Liver (tissue), 9 donors: ENCODE data around the gene MGAT1. TPM values are rescaled to one million over a fixed set of nuclear protein-coding genes. Genes with fewer than 3 reads are reported as not detected.

Experiments
- DNase-seq: peaks from one replicate; pipeline ENCODE4 v3.0.0-alpha.2; 2017; ENCODE audit warnings: low spot score
- H3K27ac ChIP-seq, 2 donors: one replicate each; pipeline ENCODE4 v1.7.0; 2013; ENCODE audit warnings: inconsistent platforms in 2 of 2, low read length in 2 of 2, control low read depth in 1 of 2, low read depth in 1 of 2, mild to moderate bottlenecking in 1 of 2
- H3K27me3 ChIP-seq, 4 donors: one replicate each; pipeline versions ENCODE4 v1.6.1 to v1.7.0; 2013; ENCODE audit warnings: low read length in 3 of 4, inconsistent platforms in 1 of 4, mild to moderate bottlenecking in 1 of 4, moderate library complexity in 1 of 4; ENCODE audit not compliant: control insufficient read depth in 4 of 4, insufficient read depth in 4 of 4
- H3K36me3 ChIP-seq, 4 donors: one replicate each; pipeline versions ENCODE4 v1.6.1 to v1.7.0; 2013; ENCODE audit warnings: low read length in 3 of 4, mild to moderate bottlenecking in 3 of 4, low read depth in 1 of 4, moderate library complexity in 1 of 4; ENCODE audit not compliant: control insufficient read depth in 4 of 4, insufficient read depth in 3 of 4
- H3K4me1 ChIP-seq, 4 donors: one replicate each; pipeline versions ENCODE4 v1.6.1 to v1.7.0; 2013; ENCODE audit warnings: low read length in 3 of 4, mild to moderate bottlenecking in 3 of 4, moderate library complexity in 1 of 4; ENCODE audit not compliant: control insufficient read depth in 4 of 4, insufficient read depth in 4 of 4
- H3K4me3 ChIP-seq, 3 donors: one replicate each; pipeline versions ENCODE4 v1.6.1 to v1.7.0; 2013; ENCODE audit warnings: low read length in 3 of 3, control low read depth in 1 of 3, low read depth in 1 of 3, mild to moderate bottlenecking in 1 of 3
- H3K9ac ChIP-seq, 2 donors: one replicate each; pipeline ENCODE4 v1.7.0; 2013; ENCODE audit warnings: low read length in 2 of 2, mild to moderate bottlenecking in 2 of 2, moderate library complexity in 2 of 2, control low read depth in 1 of 2, low read depth in 1 of 2
- H3K9me3 ChIP-seq, 4 donors: one replicate each; pipeline versions ENCODE4 v1.6.1 to v1.7.0; 2013; ENCODE audit warnings: low read length in 3 of 4; ENCODE audit not compliant: control insufficient read depth in 4 of 4
- EGR1 ChIP-seq, 2 donors: IDR thresholded peaks; 2 replicates each; pipeline ENCODE4 v1.6.1; 2016 to 2018; ENCODE audit warnings: antibody characterized with exemption in 2 of 2, low read depth in 2 of 2
- FOXA1 ChIP-seq: IDR thresholded peaks from 2 replicates; pipeline ENCODE4 v1.6.1; 2016; ENCODE audit warnings: antibody characterized with exemption
- FOXA2 ChIP-seq: IDR thresholded peaks from 2 replicates; pipeline ENCODE4 v1.6.1; 2016; ENCODE audit warnings: antibody characterized with exemption
- HNF4A ChIP-seq, 2 donors: conservative IDR thresholded peaks; 2 replicates each; pipeline ENCODE4 v1.6.1; 2016; ENCODE audit warnings: antibody characterized with exemption in 2 of 2, mild to moderate bottlenecking in 2 of 2
- HNF4G ChIP-seq: IDR thresholded peaks from 2 replicates; pipeline ENCODE4 v1.6.1; 2016; ENCODE audit warnings: antibody characterized with exemption
- NR2F2 ChIP-seq: IDR thresholded peaks from 2 replicates; pipeline ENCODE4 v1.6.1; 2016; ENCODE audit warnings: antibody characterized with exemption
- RAD21 ChIP-seq, 2 donors: IDR thresholded peaks; 2 replicates each; pipeline ENCODE4 v1.6.1; 2016; ENCODE audit warnings: antibody characterized with exemption in 2 of 2, mild to moderate bottlenecking in 2 of 2
- RXRA ChIP-seq, 2 donors: IDR thresholded peaks; 2 replicates each; pipeline ENCODE4 v1.6.1; 2017 to 2018; ENCODE audit warnings: antibody characterized with exemption in 2 of 2, mild to moderate bottlenecking in 1 of 2
- SP1 ChIP-seq: IDR thresholded peaks from 2 replicates; pipeline ENCODE4 v1.6.1; 2018; ENCODE audit warnings: antibody characterized with exemption, mild to moderate bottlenecking
- TAF1 ChIP-seq: conservative IDR thresholded peaks from 2 replicates; pipeline ENCODE4 v1.6.1; 2016; ENCODE audit warnings: antibody characterized with exemption, mild to moderate bottlenecking
- WGBS: extraction: QIAGEN DNeasy Blood & Tissue Kit; methylation state at CpG from one replicate; pipeline ENCODE4 v1.1.7; 2013; 5-methylcytosine and 5-hydroxymethylcytosine counted together
- polyA plus RNA-seq, 2 donors: library from polyadenylated mRNA; stranded (reverse) in 1 of 2; unstranded in 1 of 2; fragments of 200-250 nt in 1 of 2; fragments of >200 nt in 1 of 2; fragmentation: Nextera tagmentation in 1 of 2; extraction: Ambion mirVana in 1 of 2; gene quantifications; one replicate each; pipeline versions ENCODE4 v1.2.1 to v1.2.3, GENCODE V29; 2013 to 2015
- total RNA-seq, 2 donors: library from RNA; depleted of rRNA; stranded (reverse); fragments of >200 nt; gene quantifications; one replicate each; pipeline ENCODE4 v1.2.3, GENCODE V29; 2014
- TF ChIP-seq, protein P1 (sequence below): IDR thresholded peaks from 2 replicates; pipeline ENCODE4 v1.6.1; 2016; ENCODE audit warnings: antibody characterized with exemption, mild to moderate bottlenecking
- TF ChIP-seq, protein P2 (sequence below): IDR thresholded peaks from 2 replicates; pipeline ENCODE4 v1.6.1; 2016; ENCODE audit warnings: antibody characterized with exemption
- TF ChIP-seq, protein P3 (sequence below): fragments of 150-350 bp; IDR thresholded peaks from 2 replicates; pipeline ENCODE4 v1.5.1; 2017; ENCODE audit warnings: improper control_type of control experiment, low read depth, low read length; ENCODE audit not compliant: missing input control
- TF ChIP-seq, protein P4 (sequence below): IDR thresholded peaks from 2 replicates; pipeline ENCODE4 v1.6.1; 2016; ENCODE audit warnings: antibody characterized with exemption
- donor health status: healthy.
- donor health status: healthy.
- donor health status: healthy.
- donor health status: healthy.
- donor health status: healthy.

The MGAT1 gene
- total and polyA plus RNA-seq, 4 donors, result 73.0 to 125 (median 97.7) TPM

DNA sequence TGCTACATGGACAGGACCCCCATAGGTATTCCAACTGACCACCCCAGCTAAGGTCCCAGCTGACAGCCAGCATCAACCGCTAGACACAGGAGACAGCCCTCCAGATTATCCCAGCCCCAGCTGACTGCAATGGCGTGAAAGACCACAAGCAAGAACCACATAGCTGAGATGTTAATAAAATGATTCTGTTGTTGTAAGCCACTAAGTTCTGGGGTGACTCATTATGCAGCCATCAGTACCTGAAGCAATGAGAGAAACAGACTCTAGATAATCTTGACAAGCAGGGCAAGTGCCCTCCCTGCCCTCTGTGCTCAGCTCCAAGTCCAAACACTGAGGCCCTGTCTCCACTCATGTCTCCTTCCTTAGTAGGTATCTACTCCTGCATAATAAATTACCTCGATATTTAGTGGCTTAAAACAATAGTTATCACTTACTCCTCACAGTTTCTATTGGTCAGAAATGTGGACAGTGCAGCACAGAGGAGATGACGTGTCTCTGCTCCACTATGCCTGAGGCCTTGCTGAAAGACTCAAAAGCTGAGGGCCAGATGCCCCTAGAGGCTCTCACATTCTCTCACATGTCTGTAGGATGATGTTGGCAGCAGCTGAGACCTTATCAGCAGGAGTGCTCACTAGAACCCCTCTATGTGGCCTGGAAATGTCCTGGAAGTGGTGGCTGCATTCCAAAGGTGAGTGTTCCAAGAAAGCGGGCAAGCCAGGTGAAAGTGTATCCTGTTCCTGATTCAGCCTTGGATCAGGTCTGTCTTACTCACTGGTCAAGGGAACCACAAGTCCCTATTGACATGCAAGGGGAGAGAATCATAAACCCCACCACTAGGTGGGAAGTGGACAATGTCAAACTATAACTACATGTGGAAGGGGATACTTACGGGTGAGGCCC lies 2.5 kb downstream of the MGAT1 start:
- H3K4me3 ChIP-seq, result no peak overlapping the region
- H3K27me3 ChIP-seq, result no peaks in the 10 kb centered on the region
- H3K27ac ChIP-seq, result no peak overlapping the region
- 76% methylated on average over 6 of the region's 6 CpGs for WGBS
- TF ChIP-seq FOXA2 (no peak), HNF4A (conservative IDR thresholded peaks at IDR 0.05) (no peak), EGR1 (IDR thresholded peaks at IDR 0.05; ENCODE audit: low read depth in 2 of 2) (no peak), TAF1 (no peak), HNF4G (no peak), NR2F2 (no peak), RAD21 (IDR thresholded peaks at IDR 0.05) (no peak), SP1 (no peak), RXRA (IDR thresholded peaks at IDR 0.05) (no peak), FOXA1 (no peak)
- TF ChIP-seq, protein P1, sequence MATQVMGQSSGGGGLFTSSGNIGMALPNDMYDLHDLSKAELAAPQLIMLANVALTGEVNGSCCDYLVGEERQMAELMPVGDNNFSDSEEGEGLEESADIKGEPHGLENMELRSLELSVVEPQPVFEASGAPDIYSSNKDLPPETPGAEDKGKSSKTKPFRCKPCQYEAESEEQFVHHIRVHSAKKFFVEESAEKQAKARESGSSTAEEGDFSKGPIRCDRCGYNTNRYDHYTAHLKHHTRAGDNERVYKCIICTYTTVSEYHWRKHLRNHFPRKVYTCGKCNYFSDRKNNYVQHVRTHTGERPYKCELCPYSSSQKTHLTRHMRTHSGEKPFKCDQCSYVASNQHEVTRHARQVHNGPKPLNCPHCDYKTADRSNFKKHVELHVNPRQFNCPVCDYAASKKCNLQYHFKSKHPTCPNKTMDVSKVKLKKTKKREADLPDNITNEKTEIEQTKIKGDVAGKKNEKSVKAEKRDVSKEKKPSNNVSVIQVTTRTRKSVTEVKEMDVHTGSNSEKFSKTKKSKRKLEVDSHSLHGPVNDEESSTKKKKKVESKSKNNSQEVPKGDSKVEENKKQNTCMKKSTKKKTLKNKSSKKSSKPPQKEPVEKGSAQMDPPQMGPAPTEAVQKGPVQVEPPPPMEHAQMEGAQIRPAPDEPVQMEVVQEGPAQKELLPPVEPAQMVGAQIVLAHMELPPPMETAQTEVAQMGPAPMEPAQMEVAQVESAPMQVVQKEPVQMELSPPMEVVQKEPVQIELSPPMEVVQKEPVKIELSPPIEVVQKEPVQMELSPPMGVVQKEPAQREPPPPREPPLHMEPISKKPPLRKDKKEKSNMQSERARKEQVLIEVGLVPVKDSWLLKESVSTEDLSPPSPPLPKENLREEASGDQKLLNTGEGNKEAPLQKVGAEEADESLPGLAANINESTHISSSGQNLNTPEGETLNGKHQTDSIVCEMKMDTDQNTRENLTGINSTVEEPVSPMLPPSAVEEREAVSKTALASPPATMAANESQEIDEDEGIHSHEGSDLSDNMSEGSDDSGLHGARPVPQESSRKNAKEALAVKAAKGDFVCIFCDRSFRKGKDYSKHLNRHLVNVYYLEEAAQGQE, result no peak
- TF ChIP-seq, protein P2, sequence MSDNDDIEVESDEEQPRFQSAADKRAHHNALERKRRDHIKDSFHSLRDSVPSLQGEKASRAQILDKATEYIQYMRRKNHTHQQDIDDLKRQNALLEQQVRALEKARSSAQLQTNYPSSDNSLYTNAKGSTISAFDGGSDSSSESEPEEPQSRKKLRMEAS, result no peak
- H3K4me1 ChIP-seq, result peaks cover 14 to 82% (median 79%) of the 10 kb centered on the region in 4 donors
- DNase-seq, result no peak
- peaks cover 0 to 8% (median 3%) of the 10 kb centered on the region in 4 donors for H3K36me3 ChIP-seq
- no peaks in the 10 kb centered on the region for H3K9me3 ChIP-seq
- peak overlapping the region in 1 of 2 donors; percentile 26 for H3K9ac ChIP-seq

DNA sequence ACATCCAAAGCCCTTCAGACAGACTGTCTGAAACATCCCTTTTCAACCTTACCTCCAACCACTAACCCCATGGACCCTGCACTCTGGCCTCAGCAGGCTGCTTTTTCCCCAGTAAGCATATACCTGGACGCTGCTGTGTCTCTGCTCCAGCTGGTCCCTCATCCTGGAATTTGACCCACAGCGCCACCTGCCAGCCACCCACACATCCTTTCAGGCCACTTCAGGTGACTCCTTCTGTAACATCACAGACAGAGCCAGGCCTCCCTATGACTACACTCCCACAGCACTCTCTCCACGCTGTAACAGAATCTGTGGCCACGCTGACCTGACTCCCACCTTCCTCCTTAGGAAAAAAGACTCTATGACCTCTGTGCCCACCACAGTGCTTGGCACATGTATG lies 3.4 kb downstream of the MGAT1 start:
- TF ChIP-seq HNF4A (conservative IDR thresholded peaks at IDR 0.05), result peak; percentile 47 to 67
- peak; percentile 47 to 79 for TF ChIP-seq EGR1 (IDR thresholded peaks at IDR 0.05; ENCODE audit: low read depth in 2 of 2)
- TF ChIP-seq, protein P3, sequence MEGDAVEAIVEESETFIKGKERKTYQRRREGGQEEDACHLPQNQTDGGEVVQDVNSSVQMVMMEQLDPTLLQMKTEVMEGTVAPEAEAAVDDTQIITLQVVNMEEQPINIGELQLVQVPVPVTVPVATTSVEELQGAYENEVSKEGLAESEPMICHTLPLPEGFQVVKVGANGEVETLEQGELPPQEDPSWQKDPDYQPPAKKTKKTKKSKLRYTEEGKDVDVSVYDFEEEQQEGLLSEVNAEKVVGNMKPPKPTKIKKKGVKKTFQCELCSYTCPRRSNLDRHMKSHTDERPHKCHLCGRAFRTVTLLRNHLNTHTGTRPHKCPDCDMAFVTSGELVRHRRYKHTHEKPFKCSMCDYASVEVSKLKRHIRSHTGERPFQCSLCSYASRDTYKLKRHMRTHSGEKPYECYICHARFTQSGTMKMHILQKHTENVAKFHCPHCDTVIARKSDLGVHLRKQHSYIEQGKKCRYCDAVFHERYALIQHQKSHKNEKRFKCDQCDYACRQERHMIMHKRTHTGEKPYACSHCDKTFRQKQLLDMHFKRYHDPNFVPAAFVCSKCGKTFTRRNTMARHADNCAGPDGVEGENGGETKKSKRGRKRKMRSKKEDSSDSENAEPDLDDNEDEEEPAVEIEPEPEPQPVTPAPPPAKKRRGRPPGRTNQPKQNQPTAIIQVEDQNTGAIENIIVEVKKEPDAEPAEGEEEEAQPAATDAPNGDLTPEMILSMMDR, result no peak
- TF ChIP-seq RXRA (IDR thresholded peaks at IDR 0.05), result peak; percentile 44 to 54
- TF ChIP-seq, protein P4, sequence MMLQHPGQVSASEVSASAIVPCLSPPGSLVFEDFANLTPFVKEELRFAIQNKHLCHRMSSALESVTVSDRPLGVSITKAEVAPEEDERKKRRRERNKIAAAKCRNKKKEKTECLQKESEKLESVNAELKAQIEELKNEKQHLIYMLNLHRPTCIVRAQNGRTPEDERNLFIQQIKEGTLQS, result no peak
- TF ChIP-seq SP1, result peak; percentile 35
- peak; percentile 24 to 52 for TF ChIP-seq RAD21 (IDR thresholded peaks at IDR 0.05)
- no peak overlapping the region for H3K27ac ChIP-seq
- no peaks in the 10 kb centered on the region for H3K9me3 ChIP-seq
- no peak for DNase-seq
- H3K4me3 ChIP-seq, result no peak overlapping the region
- H3K4me1 ChIP-seq, result peaks cover 14 to 72% (median 69%) of the 10 kb centered on the region in 4 donors
- 60% methylated on average over 4 of the region's 4 CpGs for WGBS
- no peaks in the 10 kb centered on the region for H3K27me3 ChIP-seq
- H3K9ac ChIP-seq, result no peak overlapping the region
- peaks cover 0 to 14% (median 5%) of the 10 kb centered on the region in 4 donors for H3K36me3 ChIP-seq
